SK-N-MC (cell line): ENCODE results near the gene ESRRB.

Experiments
- EZH2 ChIP-seq: fragments of 200-600 bp; sonication (generic); IDR thresholded peaks from one replicate; pipeline ENCODE4 v1.6.1; 2017; ENCODE audit warnings: antibody characterized with exemption
- FOXP2 ChIP-seq: optimal IDR thresholded peaks from 2 replicates; pipeline ENCODE3; 2011; ENCODE audit warnings: mild to moderate bottlenecking, moderate library complexity; ENCODE audit not compliant: insufficient read depth; ENCODE audit errors: extremely low read length, control extremely low read depth
- POLR2AphosphoS5 ChIP-seq: IDR thresholded peaks from 2 replicates; pipeline ENCODE4 v1.6.1; 2012; ENCODE audit warnings: mild to moderate bottlenecking, low read depth, low read length, borderline replicate concordance

DNA sequence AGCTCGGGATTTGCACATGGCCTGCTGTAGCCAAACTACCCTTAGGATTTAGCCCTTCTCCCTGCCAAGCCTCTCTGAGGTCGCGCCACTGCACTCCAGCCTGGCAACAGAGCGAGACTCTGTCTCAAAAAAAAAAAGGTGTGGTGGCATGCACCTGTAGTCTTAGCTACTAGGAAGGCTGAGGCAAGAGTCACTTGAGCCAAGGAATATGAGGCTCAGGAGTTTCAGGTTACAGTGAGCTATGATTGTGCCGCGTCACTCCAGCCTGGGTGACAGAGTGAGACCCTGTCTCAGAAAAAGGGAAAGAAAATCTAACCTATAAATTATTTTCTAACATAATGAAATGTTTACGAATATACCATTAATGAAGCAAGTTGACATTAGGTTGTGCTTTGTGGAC is 29.7 kb downstream of the ESRRB start:
- TF ChIP-seq POLR2AphosphoS5 (no peak), EZH2 (no peak), FOXP2 (no peak)
